ENCODE results near the gene SH3RF3.

GRCh38 chr2:109232909-109233308 lies 103.9 kb downstream of the SH3RF3 start:
- TF ChIP-seq CTCF (conservative IDR thresholded peaks at IDR 0.05 in 1 of 2, IDR thresholded peaks at IDR 0.05 in 1 of 2; ENCODE audit: low read depth in 1 of 2, low read length in 2 of 2) = no peak
- TF ChIP-seq EZH2 (IDR thresholded peaks at IDR 0.05; ENCODE audit: low read length, missing control alignments) = no peak

All from fibroblast of lung (primary cell).